K562 (cell line): ENCODE measurements around the gene MYMX. TPM values are rescaled to one million over a fixed set of nuclear protein-coding genes. Genes with fewer than 3 reads are reported as not detected.

Experiments used
- CBFA2T3 ChIP-seq: fragments of 450-650 bp; IDR thresholded peaks from 2 replicates; pipeline ENCODE4 v1.6.1; 2017
- CHD4 ChIP-seq: fragments of 200-600 bp; sonication (generic); IDR thresholded peaks from 3 replicates; pipeline ENCODE4 v1.6.1; 2012; ENCODE audit warnings: low read depth, mild to moderate bottlenecking, mixed read lengths, low read length, inconsistent platforms; ENCODE audit not compliant: insufficient read depth, insufficient replicate concordance, poor library complexity, severe bottlenecking
- DPF2 ChIP-seq: fragments of 450-650 bp; IDR thresholded peaks from 2 replicates; pipeline ENCODE4 v1.6.1; 2016
- FUS ChIP-seq: fragments of 200-400 bp; formaldehyde crosslinking; optimal IDR thresholded peaks from 2 replicates; pipeline ENCODE3; 2017; ENCODE audit warnings: low read depth, low read length
- HNRNPUL1 ChIP-seq: fragments of 200-400 bp; formaldehyde crosslinking; IDR thresholded peaks from 2 replicates; pipeline ENCODE4 v1.6.1; 2017; ENCODE audit warnings: low read length
- KDM1A ChIP-seq, 2 experiments: fragments of 450-650 bp; IDR thresholded peaks; 2 replicates each; pipeline ENCODE4 v1.6.1; 2016; ENCODE audit warnings: mild to moderate bottlenecking in 2 of 2
- MEIS2 ChIP-seq: fragments of 450-650 bp; IDR thresholded peaks from 2 replicates; pipeline ENCODE4 v1.6.1; 2014; ENCODE audit warnings: mild to moderate bottlenecking; ENCODE audit not compliant: partially characterized antibody
- RBM15 ChIP-seq: fragments of 200-400 bp; formaldehyde crosslinking; IDR thresholded peaks from 2 replicates; pipeline ENCODE4 v1.6.1; 2018; ENCODE audit warnings: mild to moderate bottlenecking, low read length, moderate library complexity; ENCODE audit not compliant: insufficient read depth
- TFAM ChIP-seq: fragments of 250-450 bp; sonication (Bioruptor Pico); conservative IDR thresholded peaks from 2 replicates; pipeline ENCODE4 v1.5.0; 2021; ENCODE audit warnings: mild to moderate bottlenecking, moderate library complexity
- ZC3H4 ChIP-seq: sonication (generic); formaldehyde crosslinking; IDR thresholded peaks from 2 replicates; pipeline ENCODE4 v1.9.0; 2021; ENCODE audit warnings: missing genetic modification reagents, borderline replicate concordance
- ZNF384 ChIP-seq: IDR thresholded peaks from 2 replicates; pipeline ENCODE4 v1.6.1; 2012; ENCODE audit warnings: low read depth, low read length, improper control_type of control experiment
- ZNF41 ChIP-seq: fragments of 250-450 bp; sonication (Bioruptor Pico); conservative IDR thresholded peaks from 2 replicates; pipeline ENCODE4 v1.4.0; 2020; ENCODE audit warnings: mild to moderate bottlenecking
- ZNF778 ChIP-seq: fragments of 450-650 bp; formaldehyde crosslinking; IDR thresholded peaks from 2 replicates; pipeline ENCODE4 v1.4.0; 2020; ENCODE audit warnings: mild to moderate bottlenecking, moderate library complexity
- ZSCAN32 ChIP-seq: fragments of 450-650 bp; formaldehyde crosslinking; IDR thresholded peaks from 2 replicates; pipeline ENCODE4 v1.4.0; 2020; ENCODE audit warnings: mild to moderate bottlenecking, moderate library complexity
- polyA plus RNA-seq, 8 experiments: library from polyadenylated mRNA; depleted of rRNA in 4 of 8; stranded (reverse) in 5 of 8; unstranded in 3 of 8; fragments of >200 nt; fragmentation: Nextera tagmentation in 2 of 8; fragmentation: Illumina TruSeq in 1 of 8; extraction: Ambion mirVana in 2 of 8; extraction: Trizol in 1 of 8; gene quantifications; 2 replicates each; pipeline versions ENCODE4 v1.2.1 to v1.2.3, GENCODE V29; 2011 to 2014; ENCODE audit warnings: inconsistent platforms in 1 of 8, missing spikeins in 1 of 8
- total RNA-seq, 7 experiments: library from RNA; depleted of rRNA in 6 of 7; stranded (reverse); fragments of >200 nt in 6 of 7; fragmentation: Illumina TruSeq in 2 of 7; extraction: Trizol in 2 of 7; gene quantifications; 2 replicates each; pipeline versions ENCODE4 v1.2.1 to v1.2.3, GENCODE V29; 2011 to 2021; ENCODE audit warnings: low replicate concordance in 1 of 7
- TF ChIP-seq, protein P1 (sequence below): sonication (generic); formaldehyde crosslinking; IDR thresholded peaks from 2 replicates; pipeline ENCODE4 v1.8.1; 2022; ENCODE audit warnings: missing genetic modification reagents
- TF ChIP-seq, protein P2 (sequence below): fragments of 200-800 bp; sonication (Bioruptor generic); IDR thresholded peaks from 2 replicates; pipeline ENCODE4 v1.6.1; 2017; ENCODE audit warnings: missing genetic modification characterization, missing compliant biosample characterization
- TF ChIP-seq, protein P3 (sequence below): fragments of 450-650 bp; IDR thresholded peaks from 2 replicates; pipeline ENCODE4 v1.6.1; 2018; ENCODE audit warnings: mild to moderate bottlenecking, low read depth; ENCODE audit not compliant: partially characterized antibody
- TF ChIP-seq, protein P4 (sequence below): fragments of 450-650 bp; IDR thresholded peaks from 2 replicates; pipeline ENCODE4 v1.6.1; 2014; ENCODE audit warnings: low read depth, mild to moderate bottlenecking, moderate library complexity, borderline replicate concordance
- TF ChIP-seq, protein P5 (sequence below): sonication (generic); formaldehyde crosslinking; IDR thresholded peaks from 2 replicates; pipeline ENCODE4 v1.8.0; 2023; ENCODE audit warnings: mild to moderate bottlenecking, missing genetic modification reagents

MYMX gene
- total and polyA plus RNA-seq, 9 of the 15 experiments (the other 6 are each of a cell fraction or from before 2014, with no cell fraction given) = 0.12 TPM; not detected in 8

DNA sequence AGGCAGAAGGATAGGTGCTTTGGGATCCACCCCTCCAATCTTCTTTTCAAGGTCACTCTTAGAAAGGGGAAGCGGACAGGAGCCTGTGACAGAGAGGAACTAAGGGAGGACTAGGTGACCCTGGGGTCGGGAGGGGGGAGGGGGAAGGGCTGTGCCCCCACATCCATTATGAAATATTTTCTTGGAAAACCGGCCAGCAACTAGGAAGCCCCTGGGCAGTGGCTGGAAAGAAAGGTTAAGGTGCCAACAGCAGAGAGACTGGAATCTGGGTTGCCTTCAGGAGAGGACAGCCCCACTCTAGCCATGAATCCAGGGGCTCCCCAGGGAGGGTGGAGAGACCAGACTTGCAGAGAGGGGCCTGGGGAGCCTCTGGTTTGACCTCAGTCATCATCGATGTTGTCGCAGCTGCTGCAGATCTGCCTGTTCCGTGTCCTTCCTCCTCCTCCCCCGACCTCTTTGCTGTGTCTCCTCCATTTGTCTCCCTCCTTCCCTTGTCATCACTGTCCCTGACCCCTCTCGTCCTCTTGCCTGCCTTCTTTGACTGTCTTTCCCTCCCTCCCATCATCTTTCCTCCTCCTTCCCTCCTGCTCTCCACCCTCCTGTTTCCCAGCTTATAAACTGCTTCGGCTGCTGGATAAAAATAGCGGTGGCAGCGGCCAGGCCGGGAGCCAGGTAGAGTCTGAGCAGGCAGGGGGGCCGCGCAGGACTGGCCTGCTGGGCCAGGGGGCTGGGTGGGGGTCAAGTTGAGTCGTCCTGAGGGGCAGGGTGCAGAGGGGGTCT is 9.8 kb downstream of the MYMX start (continued):
- TF ChIP-seq RBM15 (no peak), ZSCAN32 (CRISPR knock-in tag) (no peak), DPF2 (no peak), FUS (no peak), ZNF384 (no peak), KDM1A (IDR thresholded peaks at IDR 0.05) (peak in 1 of 2 experiments; percentile 22; a peak in 1 of 4 replicates), TFAM (CRISPR knock-in tag) (no peak), CBFA2T3 (peak; percentile 75), ZC3H4 (CRISPR knock-in tag) (no peak), MEIS2 (peak; percentile 52), CHD4 (no peak), ZNF41 (no peak), HNRNPUL1 (no peak), ZNF778 (CRISPR knock-in tag) (no peak)
- TF ChIP-seq, protein P1, sequence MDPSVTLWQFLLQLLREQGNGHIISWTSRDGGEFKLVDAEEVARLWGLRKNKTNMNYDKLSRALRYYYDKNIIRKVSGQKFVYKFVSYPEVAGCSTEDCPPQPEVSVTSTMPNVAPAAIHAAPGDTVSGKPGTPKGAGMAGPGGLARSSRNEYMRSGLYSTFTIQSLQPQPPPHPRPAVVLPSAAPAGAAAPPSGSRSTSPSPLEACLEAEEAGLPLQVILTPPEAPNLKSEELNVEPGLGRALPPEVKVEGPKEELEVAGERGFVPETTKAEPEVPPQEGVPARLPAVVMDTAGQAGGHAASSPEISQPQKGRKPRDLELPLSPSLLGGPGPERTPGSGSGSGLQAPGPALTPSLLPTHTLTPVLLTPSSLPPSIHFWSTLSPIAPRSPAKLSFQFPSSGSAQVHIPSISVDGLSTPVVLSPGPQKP (CRISPR knock-in tag) = no peak
- TF ChIP-seq, protein P2, sequence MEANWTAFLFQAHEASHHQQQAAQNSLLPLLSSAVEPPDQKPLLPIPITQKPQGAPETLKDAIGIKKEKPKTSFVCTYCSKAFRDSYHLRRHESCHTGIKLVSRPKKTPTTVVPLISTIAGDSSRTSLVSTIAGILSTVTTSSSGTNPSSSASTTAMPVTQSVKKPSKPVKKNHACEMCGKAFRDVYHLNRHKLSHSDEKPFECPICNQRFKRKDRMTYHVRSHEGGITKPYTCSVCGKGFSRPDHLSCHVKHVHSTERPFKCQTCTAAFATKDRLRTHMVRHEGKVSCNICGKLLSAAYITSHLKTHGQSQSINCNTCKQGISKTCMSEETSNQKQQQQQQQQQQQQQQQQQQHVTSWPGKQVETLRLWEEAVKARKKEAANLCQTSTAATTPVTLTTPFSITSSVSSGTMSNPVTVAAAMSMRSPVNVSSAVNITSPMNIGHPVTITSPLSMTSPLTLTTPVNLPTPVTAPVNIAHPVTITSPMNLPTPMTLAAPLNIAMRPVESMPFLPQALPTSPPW (CRISPR knock-in tag) = no peak
- TF ChIP-seq, protein P3, sequence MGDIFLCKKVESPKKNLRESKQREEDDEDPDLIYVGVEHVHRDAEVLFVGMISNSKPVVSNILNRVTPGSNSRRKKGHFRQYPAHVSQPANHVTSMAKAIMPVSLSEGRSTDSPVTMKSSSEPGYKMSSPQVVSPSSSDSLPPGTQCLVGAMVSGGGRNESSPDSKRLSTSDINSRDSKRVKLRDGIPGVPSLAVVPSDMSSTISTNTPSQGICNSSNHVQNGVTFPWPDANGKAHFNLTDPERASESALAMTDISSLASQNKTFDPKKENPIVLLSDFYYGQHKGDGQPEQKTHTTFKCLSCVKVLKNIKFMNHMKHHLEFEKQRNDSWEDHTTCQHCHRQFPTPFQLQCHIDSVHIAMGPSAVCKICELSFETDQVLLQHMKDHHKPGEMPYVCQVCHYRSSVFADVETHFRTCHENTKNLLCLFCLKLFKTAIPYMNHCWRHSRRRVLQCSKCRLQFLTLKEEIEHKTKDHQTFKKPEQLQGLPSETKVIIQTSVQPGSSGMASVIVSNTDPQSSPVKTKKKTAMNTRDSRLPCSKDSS = no peak
- TF ChIP-seq, protein P4, sequence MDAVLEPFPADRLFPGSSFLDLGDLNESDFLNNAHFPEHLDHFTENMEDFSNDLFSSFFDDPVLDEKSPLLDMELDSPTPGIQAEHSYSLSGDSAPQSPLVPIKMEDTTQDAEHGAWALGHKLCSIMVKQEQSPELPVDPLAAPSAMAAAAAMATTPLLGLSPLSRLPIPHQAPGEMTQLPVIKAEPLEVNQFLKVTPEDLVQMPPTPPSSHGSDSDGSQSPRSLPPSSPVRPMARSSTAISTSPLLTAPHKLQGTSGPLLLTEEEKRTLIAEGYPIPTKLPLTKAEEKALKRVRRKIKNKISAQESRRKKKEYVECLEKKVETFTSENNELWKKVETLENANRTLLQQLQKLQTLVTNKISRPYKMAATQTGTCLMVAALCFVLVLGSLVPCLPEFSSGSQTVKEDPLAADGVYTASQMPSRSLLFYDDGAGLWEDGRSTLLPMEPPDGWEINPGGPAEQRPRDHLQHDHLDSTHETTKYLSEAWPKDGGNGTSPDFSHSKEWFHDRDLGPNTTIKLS = no peak
- TF ChIP-seq, protein P5, sequence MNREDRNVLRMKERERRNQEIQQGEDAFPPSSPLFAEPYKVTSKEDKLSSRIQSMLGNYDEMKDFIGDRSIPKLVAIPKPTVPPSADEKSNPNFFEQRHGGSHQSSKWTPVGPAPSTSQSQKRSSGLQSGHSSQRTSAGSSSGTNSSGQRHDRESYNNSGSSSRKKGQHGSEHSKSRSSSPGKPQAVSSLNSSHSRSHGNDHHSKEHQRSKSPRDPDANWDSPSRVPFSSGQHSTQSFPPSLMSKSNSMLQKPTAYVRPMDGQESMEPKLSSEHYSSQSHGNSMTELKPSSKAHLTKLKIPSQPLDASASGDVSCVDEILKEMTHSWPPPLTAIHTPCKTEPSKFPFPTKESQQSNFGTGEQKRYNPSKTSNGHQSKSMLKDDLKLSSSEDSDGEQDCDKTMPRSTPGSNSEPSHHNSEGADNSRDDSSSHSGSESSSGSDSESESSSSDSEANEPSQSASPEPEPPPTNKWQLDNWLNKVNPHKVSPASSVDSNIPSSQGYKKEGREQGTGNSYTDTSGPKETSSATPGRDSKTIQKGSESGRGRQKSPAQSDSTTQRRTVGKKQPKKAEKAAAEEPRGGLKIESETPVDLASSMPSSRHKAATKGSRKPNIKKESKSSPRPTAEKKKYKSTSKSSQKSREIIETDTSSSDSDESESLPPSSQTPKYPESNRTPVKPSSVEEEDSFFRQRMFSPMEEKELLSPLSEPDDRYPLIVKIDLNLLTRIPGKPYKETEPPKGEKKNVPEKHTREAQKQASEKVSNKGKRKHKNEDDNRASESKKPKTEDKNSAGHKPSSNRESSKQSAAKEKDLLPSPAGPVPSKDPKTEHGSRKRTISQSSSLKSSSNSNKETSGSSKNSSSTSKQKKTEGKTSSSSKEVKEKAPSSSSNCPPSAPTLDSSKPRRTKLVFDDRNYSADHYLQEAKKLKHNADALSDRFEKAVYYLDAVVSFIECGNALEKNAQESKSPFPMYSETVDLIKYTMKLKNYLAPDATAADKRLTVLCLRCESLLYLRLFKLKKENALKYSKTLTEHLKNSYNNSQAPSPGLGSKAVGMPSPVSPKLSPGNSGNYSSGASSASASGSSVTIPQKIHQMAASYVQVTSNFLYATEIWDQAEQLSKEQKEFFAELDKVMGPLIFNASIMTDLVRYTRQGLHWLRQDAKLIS (CRISPR knock-in tag) = no peak
